KMS-11 (cell line): ENCODE measurements around the gene NSD1.

Source experiments
- H2AFZ ChIP-seq: fragments of 200-600 bp; sonication (generic); 2 replicates; pipeline ENCODE4 v1.6.1; 2016; ENCODE audit warnings: antibody characterized with exemption, mixed run types, low read depth
- H3K27ac ChIP-seq: fragments of 200-600 bp; sonication (generic); 2 replicates; pipeline ENCODE4 v1.6.1; 2016; ENCODE audit warnings: mild to moderate bottlenecking, mixed run types
- H3K27me3 ChIP-seq: fragments of 200-600 bp; sonication (generic); 2 replicates; pipeline ENCODE4 v1.6.1; 2017; ENCODE audit warnings: mild to moderate bottlenecking, low read depth, mixed run types, moderate library complexity; ENCODE audit not compliant: insufficient read depth
- H3K36me3 ChIP-seq: fragments of 200-600 bp; sonication (generic); 2 replicates; pipeline ENCODE4 v1.6.1; 2017; ENCODE audit warnings: mild to moderate bottlenecking, mixed run types; ENCODE audit not compliant: insufficient read depth
- H3K4me1 ChIP-seq: fragments of 200-600 bp; sonication (generic); 2 replicates; pipeline ENCODE4 v1.6.1; 2016; ENCODE audit warnings: mild to moderate bottlenecking, low read depth, mixed run types; ENCODE audit not compliant: poor library complexity, severe bottlenecking
- H3K4me2 ChIP-seq: fragments of 200-600 bp; sonication (generic); 2 replicates; pipeline ENCODE4 v1.7.0; 2016; ENCODE audit warnings: mild to moderate bottlenecking, mixed run types
- H3K4me3 ChIP-seq: fragments of 200-600 bp; sonication (generic); IDR thresholded peaks from 2 replicates; pipeline ENCODE4 v1.6.1; 2017; ENCODE audit warnings: low read depth, low read length, mixed read lengths; ENCODE audit not compliant: insufficient read depth
- H3K79me2 ChIP-seq: fragments of 200-600 bp; sonication (generic); 2 replicates; pipeline ENCODE4 v1.6.1; 2016; ENCODE audit warnings: low read depth, mixed run types; ENCODE audit not compliant: insufficient read depth
- H3K9ac ChIP-seq: fragments of 200-600 bp; sonication (generic); 2 replicates; pipeline ENCODE4 v1.6.1; 2016; ENCODE audit warnings: mild to moderate bottlenecking, mixed run types
- H4K20me1 ChIP-seq: fragments of 200-600 bp; sonication (generic); 2 replicates; pipeline ENCODE4 v1.6.1; 2016; ENCODE audit warnings: mild to moderate bottlenecking, mixed run types; ENCODE audit not compliant: insufficient read depth
- CTCF ChIP-seq: fragments of 200-600 bp; sonication (generic); conservative IDR thresholded peaks from 2 replicates; pipeline ENCODE4 v1.6.1; 2017; ENCODE audit warnings: low read depth, mild to moderate bottlenecking, antibody characterized with exemption, low read length, moderate library complexity, mixed read lengths

NSD1 gene

GRCh38 chr5:177310757-177311391, 177.3 kb downstream of the NSD1 start:
- Histone ChIP-seq H3K79me2 (peaks cover 4% of the 10 kb centered on the region), H3K27ac (no peak overlapping the region), H2AFZ (no peak overlapping the region; the same call in 1 of the 2 replicates), H3K4me2 (peak overlapping the region; percentile 31; the same call in 1 of the 2 replicates), H4K20me1 (no peaks in the 10 kb centered on the region), H3K4me3 (no peak overlapping the region), H3K4me1 (peaks cover 18% of the 10 kb centered on the region), H3K27me3 (no peaks in the 10 kb centered on the region), H3K36me3 (no peaks in the 10 kb centered on the region), H3K9ac (peak overlapping the region; percentile 93; the same call in 1 of the 2 replicates)
- TF ChIP-seq CTCF = no peak

- no peaks in the 10 kb centered on the region for H3K79me2 ChIP-seq
- no peaks in the 10 kb centered on the region for H3K36me3 ChIP-seq
- peak overlapping the region; percentile 92; the same call in 1 of the 2 replicates for H3K27ac ChIP-seq
- H2AFZ ChIP-seq = no peak overlapping the region
- H3K4me3 ChIP-seq = no peak overlapping the region
- H3K27me3 ChIP-seq = no peaks in the 10 kb centered on the region
- no peak for TF ChIP-seq CTCF
- no peak overlapping the region; the same call in 1 of the 2 replicates for H3K4me2 ChIP-seq
- H3K4me1 ChIP-seq = peaks cover 18% of the 10 kb centered on the region
- peak overlapping the region; percentile 93; the same call in 1 of the 2 replicates for H3K9ac ChIP-seq
- H4K20me1 ChIP-seq = no peaks in the 10 kb centered on the region
Observed at GRCh38 chr5:177311392-177311722, 177.8 kb downstream of the NSD1 start.

GRCh38 chr5:177311723-177312648, 178.4 kb downstream of the NSD1 start, which contains the start of gene MXD3:
Gene MXD3 (minus strand): TSS chr5:177311898. CDS start chr5:177311830, 68 bp downstream.
- Histone ChIP-seq H3K36me3 (no peaks in the 10 kb centered on the region), H3K27ac (peak within 1 kb of the TSS; percentile 92), H4K20me1 (no peaks in the 10 kb centered on the region), H3K4me3 (no peak within 1 kb of the TSS), H2AFZ (peak within 1 kb of the TSS; percentile 23), H3K4me1 (peaks cover 16% of the 10 kb centered on the region), H3K79me2 (no peaks in the 10 kb centered on the region), H3K27me3 (no peaks in the 10 kb centered on the region), H3K4me2 (peak within 1 kb of the TSS; percentile 92), H3K9ac (peak within 1 kb of the TSS; percentile 93)
- no peak for TF ChIP-seq CTCF

GRCh38 chr5:177312649-177313181, 179.1 kb downstream of the NSD1 start:
- Histone ChIP-seq H3K27me3 (no peaks in the 10 kb centered on the region), H2AFZ (peak overlapping the region; percentile 23; the same call in 1 of the 2 replicates), H3K4me1 (peaks cover 13% of the 10 kb centered on the region), H3K36me3 (no peaks in the 10 kb centered on the region), H3K4me2 (peak overlapping the region; percentile 92), H3K4me3 (no peak overlapping the region), H3K79me2 (no peaks in the 10 kb centered on the region), H3K9ac (peak overlapping the region; percentile 93; the same call in 1 of the 2 replicates), H3K27ac (peak overlapping the region; percentile 92), H4K20me1 (no peaks in the 10 kb centered on the region)
- TF ChIP-seq CTCF = no peak
